GM12878 (cell line): ENCODE measurements around the gene DIP2C. TPM values are rescaled to one million over a fixed set of nuclear protein-coding genes. Genes with fewer than 3 reads are reported as not detected.

ENCODE experiments used
- CBFB ChIP-seq: IDR thresholded peaks from 2 replicates; pipeline ENCODE4 v1.6.1; 2016; ENCODE audit warnings: antibody characterized with exemption, low read depth
- CUX1 ChIP-seq: IDR thresholded peaks from 2 replicates; pipeline ENCODE4 v1.6.1; 2012; ENCODE audit warnings: improper control_type of control experiment, low read depth, low read length; ENCODE audit not compliant: insufficient replicate concordance
- IKZF2 ChIP-seq, 2 experiments: fragments of 450-650 bp; IDR thresholded peaks; 2 replicates each; pipeline ENCODE4 v1.6.1; 2017; ENCODE audit warnings: mild to moderate bottlenecking in 2 of 2, moderate library complexity in 2 of 2
- PAX5 ChIP-seq: IDR thresholded peaks from 2 replicates; pipeline ENCODE4 v1.6.1; 2011; ENCODE audit warnings: low read depth, low read length, borderline replicate concordance
- RB1 ChIP-seq: fragments of 450-650 bp; formaldehyde crosslinking; IDR thresholded peaks from 2 replicates; pipeline ENCODE4 v1.6.1; 2017; ENCODE audit warnings: mild to moderate bottlenecking, borderline replicate concordance
- TBL1XR1 ChIP-seq: IDR thresholded peaks from 2 replicates; pipeline ENCODE4 v1.6.1; 2012; ENCODE audit warnings: low read depth, low read length, improper control_type of control experiment
- TCF12 ChIP-seq: IDR thresholded peaks from 2 replicates; pipeline ENCODE4 v1.6.1; 2011; ENCODE audit warnings: low read depth, mild to moderate bottlenecking, low read length
- YBX1 ChIP-seq: fragments of 450-650 bp; IDR thresholded peaks from 2 replicates; pipeline ENCODE4 v1.6.1; 2016; ENCODE audit warnings: antibody characterized with exemption
- YY1 ChIP-seq: IDR thresholded peaks from 2 replicates; pipeline ENCODE4 v1.6.1; 2011; ENCODE audit warnings: low read depth, mild to moderate bottlenecking, low read length
- ZNF274 ChIP-seq: IDR thresholded peaks from one replicate; pipeline ENCODE4 v1.8.0; 2011; ENCODE audit not compliant: insufficient read length, insufficient read depth
- ZNF622 ChIP-seq: fragments of 450-650 bp; IDR thresholded peaks from 2 replicates; pipeline ENCODE4 v1.6.1; 2017; ENCODE audit warnings: mild to moderate bottlenecking, inconsistent platforms
- polyA plus RNA-seq, 11 experiments: library from polyadenylated mRNA; depleted of rRNA in 4 of 11; unstranded in 6 of 11; stranded (reverse) in 5 of 11; fragments of >200 nt; fragmentation: Nextera tagmentation in 4 of 11; fragmentation: Illumina TruSeq in 1 of 11; extraction: Ambion mirVana in 4 of 11; extraction: Trizol in 1 of 11; gene quantifications; 1 replicate in 1 of 11; 2 replicates in 10 of 11; pipeline versions ENCODE4 v1.2.1 to v1.2.3, GENCODE V29; 2011 to 2016; ENCODE audit warnings: inconsistent platforms in 2 of 11, missing spikeins in 2 of 11, low read depth in 1 of 11
- total RNA-seq, 4 experiments: library from RNA; depleted of rRNA in 3 of 4; stranded (reverse); fragments of >200 nt in 3 of 4; fragmentation: Illumina TruSeq in 1 of 4; extraction: Trizol in 1 of 4; gene quantifications; 2 replicates each; pipeline versions ENCODE4 v1.2.1 to v1.2.3, GENCODE V29; 2013 to 2021

DIP2C gene
- total and polyA plus RNA-seq, 10 of the 15 experiments (the other 5 are each of a cell fraction or from before 2014, with no cell fraction given): 0.01 to 0.10 (median 0.06) TPM

DNA sequence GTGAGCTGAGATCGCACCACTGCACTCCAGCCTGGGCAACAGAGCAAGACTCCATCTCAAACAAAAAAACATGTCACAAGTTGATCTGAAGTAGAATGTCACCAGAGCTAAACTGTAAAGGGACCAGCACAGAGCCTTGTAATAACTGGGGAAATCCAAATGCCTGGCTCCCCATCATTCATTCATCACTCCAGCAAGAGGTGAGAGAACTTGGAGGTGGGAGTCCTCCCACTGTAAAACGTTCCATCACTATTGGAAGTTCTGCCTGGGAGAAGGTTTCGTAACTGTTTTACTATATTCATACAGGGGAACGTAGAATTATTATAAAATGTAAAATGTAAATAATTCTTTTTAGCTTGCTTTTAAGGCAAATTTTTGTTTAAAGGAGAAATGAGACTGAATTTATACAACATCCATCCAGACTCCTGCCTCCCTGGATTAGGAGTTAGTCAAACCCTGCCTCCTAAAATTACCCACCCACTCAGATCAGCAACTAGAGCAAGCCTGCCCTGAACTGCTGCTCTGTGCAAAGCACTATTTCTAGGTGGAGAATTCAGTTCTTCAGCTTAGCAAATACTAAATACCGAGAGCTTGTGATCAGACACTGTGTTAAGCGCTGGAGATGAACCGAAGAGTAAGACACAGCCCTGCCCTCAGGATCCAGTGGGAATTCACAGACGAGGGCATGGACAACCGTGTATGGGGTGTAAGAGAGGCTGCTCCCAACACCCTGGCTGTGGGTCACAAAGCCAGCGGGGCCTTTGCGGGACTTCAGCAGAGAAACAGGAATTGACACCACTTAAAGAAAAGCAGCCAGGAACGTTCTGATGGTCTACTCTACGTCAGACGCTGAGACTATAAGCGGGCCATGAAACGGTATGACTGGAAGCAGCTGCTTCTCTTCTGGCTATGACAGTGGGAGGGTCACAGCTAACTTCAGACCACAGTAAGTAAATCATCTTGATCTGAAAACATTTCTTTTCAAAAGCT is 345.9 kb downstream of the DIP2C start (continued):
- TF ChIP-seq TCF12 (no peak), PAX5 (no peak), IKZF2 (IDR thresholded peaks at IDR 0.05) (no peak), ZNF622 (no peak), YY1 (no peak), RB1 (no peak), ZNF274 (no peak), YBX1 (no peak), TBL1XR1 (no peak), CBFB (no peak), CUX1 (no peak)
